ENCODE data around the gene AKAP8. TPM values are rescaled to one million over a fixed set of nuclear protein-coding genes. Genes with fewer than 3 reads are reported as not detected.
A peak's percentile ranks its signal among the peaks of the same experiment; 100 is the strongest.
"Not testable (repeated sequence)": the region's sequence is repeated elsewhere in the genome, so short reads cannot be mapped to it uniquely, and the experiment has no call there.

AKAP8 gene
- total RNA-seq, 1 donor from 2014 or later, result 27.7 TPM

GRCh38 chr19:15354566-15355296 lies 24.9 kb downstream of the AKAP8 start:
- no peak overlapping the region for H3K27ac ChIP-seq

GRCh38 chr19:15353908-15354307 lies 25.7 kb downstream of the AKAP8 start:
- TF ChIP-seq CTCF (IDR thresholded peaks at IDR 0.05), result no peak
- TF ChIP-seq POLR2AphosphoS5 (IDR thresholded peaks at IDR 0.05; ENCODE audit: insufficient read depth in 1 of 2, low read depth in 1 of 2), result no peak
- TF ChIP-seq POLR2A (IDR thresholded peaks at IDR 0.05), result no peak
- Histone ChIP-seq H3K36me3 (peaks cover 6 to 51% of the 10 kb centered on the region in 2 donors), H3K4me1 (no peaks in the 10 kb centered on the region), H3K4me3 (no peak overlapping the region), H3K27ac (no peak overlapping the region), H3K27me3 (no peaks in the 10 kb centered on the region), H3K9me3 (no peaks in the 10 kb centered on the region)
- intact Hi-C loops (cut with DNase I), result no loop called here
- no peak for DNase-seq (ENCODE audit: extremely low spot score in 2 of 2)

More at GRCh38 chr19:15354566-15355296, 24.9 kb downstream of the AKAP8 start:
- Histone ChIP-seq H3K4me3 (no peak overlapping the region), H3K27me3 (no peaks in the 10 kb centered on the region), H3K36me3 (peaks cover 6 to 58% of the 10 kb centered on the region in 2 donors), H3K9me3 (no peaks in the 10 kb centered on the region), H3K4me1 (no peaks in the 10 kb centered on the region)
- TF ChIP-seq POLR2AphosphoS5 (IDR thresholded peaks at IDR 0.05; ENCODE audit: insufficient read depth in 1 of 2, low read depth in 1 of 2) (no peak), POLR2A (IDR thresholded peaks at IDR 0.05) (no peak), CTCF (IDR thresholded peaks at IDR 0.05) (no peak)
- no peak for DNase-seq (ENCODE audit: extremely low spot score in 2 of 2)
- intact Hi-C loops (cut with DNase I), result no loop called here

- H3K9me3 ChIP-seq; H3K4me3 ChIP-seq; H3K4me1 ChIP-seq; intact Hi-C loops (cut with DNase I); H3K27me3 ChIP-seq; DNase-seq (ENCODE audit: extremely low spot score in 2 of 2); H3K27ac ChIP-seq: not testable (repeated sequence)
- peaks cover 6 to 37% of the 10 kb centered on the region in 2 donors for H3K36me3 ChIP-seq
Observed at GRCh38 chr19:15352535-15352934, 27.1 kb downstream of the AKAP8 start.

- DNase-seq (ENCODE audit: extremely low spot score in 2 of 2); H3K27me3 ChIP-seq; H3K4me3 ChIP-seq; H3K36me3 ChIP-seq; H3K4me1 ChIP-seq; intact Hi-C loops (cut with DNase I); H3K27ac ChIP-seq; H3K9me3 ChIP-seq: not testable (repeated sequence)
Observed at GRCh38 chr19:15341328-15341727, 38.3 kb downstream of the AKAP8 start.

- no peak for TF ChIP-seq CTCF (IDR thresholded peaks at IDR 0.05)
- no peak for TF ChIP-seq POLR2AphosphoS5 (IDR thresholded peaks at IDR 0.05; ENCODE audit: insufficient read depth in 1 of 2, low read depth in 1 of 2)
- no peak for TF ChIP-seq POLR2A (IDR thresholded peaks at IDR 0.05)
- Histone ChIP-seq H3K4me3 (no peak overlapping the region), H3K27me3 (no peaks in the 10 kb centered on the region), H3K27ac (no peak overlapping the region), H3K4me1 (no peaks in the 10 kb centered on the region), H3K9me3 (no peaks in the 10 kb centered on the region), H3K36me3 (peaks cover 0 to 10% of the 10 kb centered on the region in 2 donors)
- intact Hi-C loops (cut with DNase I), result no loop called here
- no peak for DNase-seq (ENCODE audit: extremely low spot score in 2 of 2)
Observed at GRCh38 chr19:15340086-15340485, 39.5 kb downstream of the AKAP8 start.

GRCh38 chr19:15337202-15337601 lies 42.4 kb downstream of the AKAP8 start:
- H3K27ac ChIP-seq, result peak overlapping the region; percentile 42
- intact Hi-C loops (cut with DNase I), result no loop called here
- no peaks in the 10 kb centered on the region for H3K27me3 ChIP-seq
- peaks cover 16% of the 10 kb centered on the region for H3K4me1 ChIP-seq
- no peak for DNase-seq (ENCODE audit: extremely low spot score in 2 of 2)
- TF ChIP-seq POLR2AphosphoS5 (IDR thresholded peaks at IDR 0.05; ENCODE audit: insufficient read depth in 1 of 2, low read depth in 1 of 2) (peak in 1 of 2 donors; percentile 22), CTCF (IDR thresholded peaks at IDR 0.05) (no peak)
- H3K36me3 ChIP-seq, result no peaks in the 10 kb centered on the region
- H3K9me3 ChIP-seq, result no peaks in the 10 kb centered on the region
- H3K4me3 ChIP-seq, result no peak overlapping the region

- H3K4me3 ChIP-seq; DNase-seq (ENCODE audit: extremely low spot score in 2 of 2); H3K36me3 ChIP-seq; H3K9me3 ChIP-seq; H3K27me3 ChIP-seq; intact Hi-C loops (cut with DNase I): not testable (repeated sequence)
- peaks cover 19% of the 10 kb centered on the region for H3K4me1 ChIP-seq
- H3K27ac ChIP-seq, result peak overlapping the region; percentile 42
Observed at GRCh38 chr19:15335992-15336391, 43.6 kb downstream of the AKAP8 start.

All from vagina (tissue), 2 donors.